Measurements from ENCODE around the gene ARFGAP2.

ARFGAP2 gene

DNA sequence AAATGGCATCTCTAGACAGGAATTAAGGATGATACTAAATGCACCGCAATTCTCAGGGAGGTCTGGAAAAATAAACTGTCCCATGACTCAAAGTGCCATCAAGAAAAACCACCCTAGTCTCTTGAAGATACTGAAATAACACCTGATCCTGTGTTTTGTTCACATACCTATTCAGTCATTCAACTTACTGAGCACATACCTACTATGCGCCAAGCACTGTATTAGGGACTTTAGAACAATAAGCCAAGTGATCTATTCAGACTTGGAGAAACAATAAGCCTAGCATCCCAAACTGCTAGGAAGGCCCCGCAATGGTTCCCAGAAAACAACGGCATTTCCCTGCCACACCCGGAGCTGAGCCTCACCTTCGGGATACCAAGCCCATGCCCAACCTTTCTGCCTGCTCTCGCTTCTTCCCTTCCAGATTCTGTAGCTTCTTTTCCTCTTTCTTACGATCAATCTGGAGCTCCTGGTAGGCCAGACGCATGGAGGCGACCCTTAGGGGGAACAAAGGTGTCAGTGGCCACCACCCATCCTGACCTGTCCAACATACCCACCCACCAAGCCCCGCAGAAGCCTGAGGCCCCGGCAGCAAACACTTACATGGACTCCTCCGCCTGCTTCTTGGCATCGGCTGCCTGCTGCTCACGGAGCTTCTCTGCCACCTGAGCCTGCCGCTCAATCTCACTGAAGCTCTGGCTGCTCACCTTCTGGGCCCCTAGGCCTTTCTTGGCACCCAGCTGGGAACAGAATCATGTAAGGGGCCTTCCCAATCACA is 5.4 kb downstream of the ARFGAP2 start:
- DNase-seq (ENCODE audit: low read depth), result no peak

DNA sequence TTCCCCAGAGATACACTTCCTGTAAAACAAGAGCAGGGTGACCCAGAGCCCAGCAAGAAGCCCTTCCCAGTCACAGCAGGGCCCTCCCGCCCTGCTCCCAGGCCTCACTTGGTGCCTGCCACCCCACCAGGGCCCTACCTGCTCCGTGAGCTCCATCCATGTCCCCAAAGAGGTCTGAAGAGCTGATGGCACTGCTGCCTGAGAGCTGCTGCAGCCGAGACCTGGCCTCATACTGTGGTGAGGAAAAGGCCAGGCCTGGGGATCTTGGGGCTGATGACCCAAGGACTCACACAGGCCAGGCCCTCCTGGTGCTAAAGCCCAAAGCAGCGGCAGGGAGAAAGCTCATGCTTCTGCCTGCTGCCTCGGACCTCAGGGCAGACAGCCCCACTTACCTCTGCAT is 10.3 kb downstream of the ARFGAP2 start:
- no peak for DNase-seq (ENCODE audit: low read depth)

DNA sequence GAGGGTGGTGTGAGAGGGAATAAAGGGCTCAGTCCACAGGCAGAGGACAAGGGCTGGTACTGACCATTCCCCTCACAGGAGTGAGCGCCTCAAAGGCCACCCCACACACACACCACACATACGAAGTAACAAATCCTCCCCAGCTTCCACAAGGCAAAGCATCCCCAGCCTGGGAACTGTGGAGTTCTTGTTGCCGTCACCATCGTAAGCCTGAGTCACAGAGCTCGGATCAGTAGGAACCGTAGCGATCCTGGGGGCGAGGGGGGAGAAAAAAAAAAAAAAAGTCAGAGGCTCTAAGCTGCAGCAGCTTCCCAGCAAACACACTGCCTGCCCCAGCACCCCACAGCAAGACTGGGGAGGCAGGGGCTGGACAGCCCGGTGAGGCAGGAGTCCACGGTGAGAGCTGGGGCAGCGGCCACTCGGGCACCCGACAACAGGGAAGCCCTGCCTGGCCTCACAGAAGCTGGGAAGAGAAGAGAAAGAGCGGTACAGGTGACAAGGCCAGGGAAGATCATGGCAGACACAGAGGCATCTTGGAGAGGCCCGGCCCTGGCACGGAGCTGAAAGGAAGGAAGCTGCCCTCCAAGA is 11.3 kb downstream of the ARFGAP2 start:
- DNase-seq (ENCODE audit: low read depth), result no peak

DNA sequence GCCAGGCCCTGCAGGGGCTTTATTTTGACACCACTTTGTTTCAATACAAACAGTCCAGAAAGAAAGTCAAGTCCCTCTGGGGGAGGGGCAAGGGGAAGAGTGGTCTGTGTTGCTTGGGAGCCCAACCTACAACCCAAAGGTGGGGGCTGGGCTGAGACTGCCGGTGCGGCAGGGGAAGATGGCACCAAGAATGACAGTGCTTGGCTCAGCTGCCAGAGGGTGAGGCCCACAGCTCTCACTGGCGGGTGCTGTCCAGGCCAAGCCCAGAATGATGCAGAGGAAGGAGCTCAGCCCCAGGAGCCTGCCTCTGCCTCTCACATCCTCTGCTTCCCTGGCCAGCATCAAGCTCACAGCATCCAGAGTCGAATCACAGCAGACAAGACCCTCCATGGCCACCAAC is 12.4 kb downstream of the ARFGAP2 start:
- DNase-seq (ENCODE audit: low read depth), result no peak

DNA sequence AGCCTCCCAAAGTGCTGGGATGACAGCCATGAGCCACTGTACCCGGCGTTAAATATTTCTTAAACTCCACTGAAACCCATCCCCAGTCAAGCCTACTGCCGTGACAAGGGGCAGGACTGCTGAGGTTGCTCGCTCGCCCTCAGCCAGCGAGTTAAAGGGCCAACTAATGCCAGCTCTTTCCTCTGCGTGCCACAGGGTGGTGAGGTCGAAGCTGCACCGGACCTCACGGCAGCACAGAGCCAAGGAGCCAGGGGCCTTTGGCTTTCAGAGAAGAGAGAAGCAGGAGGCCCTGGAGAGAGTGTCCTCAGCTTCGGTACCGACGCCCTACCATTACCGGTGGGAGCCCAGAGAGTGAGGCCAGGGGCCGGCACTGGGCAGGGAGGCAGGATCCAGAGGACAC is 12.8 kb downstream of the ARFGAP2 start:
- no peak for DNase-seq (ENCODE audit: low read depth)

DNA sequence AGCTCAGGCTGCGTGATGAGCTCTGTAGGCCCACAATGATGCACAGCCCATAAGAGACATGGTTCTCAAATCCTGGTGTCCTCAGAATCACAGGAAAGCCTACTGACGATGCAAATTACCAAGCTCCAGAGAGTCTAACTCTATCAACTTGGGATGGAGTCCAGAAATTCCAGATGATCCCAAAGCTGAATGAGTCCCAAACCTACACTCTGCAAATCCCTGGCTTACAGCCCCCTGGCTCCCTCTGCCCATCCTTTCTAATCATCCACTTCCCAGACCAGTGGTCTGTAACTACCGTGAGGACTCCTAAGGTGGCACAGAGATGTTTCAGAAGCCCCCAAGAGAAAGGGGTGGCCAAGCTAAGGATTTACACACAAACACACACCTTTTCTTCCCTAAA is 13.5 kb downstream of the ARFGAP2 start:
- no peak for DNase-seq (ENCODE audit: low read depth)

DNA sequence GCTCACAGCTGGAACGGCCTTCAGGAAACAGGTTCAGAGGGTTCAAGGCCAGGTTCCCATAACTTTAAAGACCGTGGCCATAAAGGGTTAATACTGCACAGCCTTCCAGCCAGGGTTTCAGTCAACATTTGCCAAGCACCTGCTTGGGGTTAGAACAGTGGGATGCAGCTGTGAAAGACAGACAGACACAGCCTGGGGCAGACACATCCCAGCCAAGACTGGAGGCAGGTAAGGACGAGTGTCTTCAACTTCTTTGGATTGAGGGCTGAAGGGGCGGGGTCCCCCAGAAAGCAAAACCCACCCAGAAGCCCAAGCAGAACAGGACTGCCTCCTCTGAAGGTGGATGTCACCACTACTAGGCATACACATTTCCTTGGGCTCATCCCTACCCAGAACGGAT is 14.3 kb downstream of the ARFGAP2 start:
- DNase-seq (ENCODE audit: low read depth), result no peak

DNA sequence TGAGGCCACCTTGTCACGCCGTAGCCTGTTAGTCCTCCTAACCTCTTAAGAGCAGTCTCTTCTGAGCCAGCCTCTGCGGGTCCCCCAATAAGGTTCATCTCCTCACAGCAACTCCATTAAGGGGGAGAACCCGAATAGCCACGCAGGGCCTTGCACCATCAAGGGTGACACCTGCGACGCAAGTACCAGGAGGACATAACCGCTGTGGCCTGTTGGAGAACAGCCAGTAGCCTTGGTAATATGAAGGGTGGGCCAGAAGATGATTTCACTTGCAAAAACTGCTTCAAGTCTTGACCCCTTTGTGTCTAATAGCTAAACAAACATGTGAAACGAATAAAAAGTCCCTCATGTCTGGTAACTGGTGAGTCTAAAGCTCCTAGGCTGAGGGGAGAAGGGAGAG is 14.8 kb downstream of the ARFGAP2 start:
- no peak for DNase-seq (ENCODE audit: low read depth)

DNA sequence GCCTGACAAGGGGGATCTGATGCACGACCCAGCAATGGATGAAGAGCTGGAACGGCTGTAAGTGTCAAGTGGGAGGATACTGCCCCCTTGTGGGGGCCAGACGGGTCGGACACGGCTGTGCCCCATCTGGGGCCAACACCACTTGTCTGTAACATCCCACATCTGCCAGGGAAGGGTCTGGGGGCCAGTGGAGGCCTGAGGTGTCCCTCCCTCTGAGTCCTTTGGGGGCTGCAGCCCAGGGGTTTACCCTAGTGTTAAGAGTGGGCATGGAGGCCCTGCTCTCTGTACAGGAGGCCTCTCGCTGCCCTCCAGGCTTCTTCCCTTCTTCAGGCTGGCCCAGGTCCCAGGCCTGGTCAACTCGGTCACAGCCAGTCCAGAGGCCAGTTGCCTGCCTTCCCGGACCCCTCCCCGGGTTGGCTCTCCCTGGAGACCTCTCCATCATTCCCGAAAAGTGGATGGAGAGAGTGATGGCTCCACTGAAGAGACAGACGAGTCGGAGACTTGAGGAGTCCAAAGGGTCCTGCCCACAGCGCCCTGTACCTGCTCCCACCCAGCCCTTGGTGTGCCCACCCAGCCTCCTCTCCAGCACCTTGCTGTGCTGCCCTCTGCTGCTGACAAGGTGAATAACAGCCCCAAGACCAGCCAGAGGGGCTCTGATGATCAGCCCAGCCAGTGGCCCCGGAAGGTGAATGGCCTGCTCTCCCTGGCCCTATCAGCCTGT is 15.4 kb downstream of the ARFGAP2 start:
- no peak for DNase-seq (ENCODE audit: low read depth)

DNA sequence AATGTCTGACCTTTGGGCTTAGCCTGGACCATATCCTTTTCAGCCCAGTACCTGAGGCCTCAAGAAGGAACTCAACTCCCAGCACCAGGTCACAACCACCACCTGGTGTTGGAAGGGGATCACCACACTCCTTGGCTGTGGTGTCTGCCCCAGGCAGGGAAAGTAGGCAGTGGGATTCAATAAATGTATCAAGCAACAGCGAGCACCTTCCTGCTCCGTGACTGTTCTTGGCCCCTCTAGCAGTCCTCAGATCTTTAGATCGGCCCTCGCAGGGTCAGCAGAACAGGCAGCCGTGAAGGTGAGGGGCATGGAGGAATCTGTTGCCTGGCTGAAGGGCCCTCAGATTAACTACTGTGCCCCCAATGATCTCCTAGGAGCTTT is 15.9 kb downstream of the ARFGAP2 start:
- no peak for DNase-seq (ENCODE audit: low read depth)

DNA sequence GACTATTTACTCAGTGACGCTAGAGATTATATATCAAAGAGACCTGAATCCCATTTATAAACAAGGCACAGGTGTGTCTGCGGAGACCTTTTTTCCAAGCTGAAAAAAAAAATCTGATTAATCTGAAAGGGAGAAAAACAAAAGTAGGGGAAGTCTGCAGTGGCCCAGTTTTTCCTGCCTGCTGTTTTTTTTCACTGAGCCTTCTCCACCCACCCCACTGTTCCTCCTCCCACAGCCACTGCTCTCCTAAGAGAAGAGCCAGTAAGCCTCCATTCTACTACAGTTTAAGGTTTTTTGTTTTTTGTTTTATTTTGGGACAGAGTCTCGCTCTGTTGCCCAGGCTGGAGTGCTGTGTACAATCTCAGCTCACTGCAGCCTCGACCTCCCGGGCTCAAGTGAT is 18.4 kb downstream of the ARFGAP2 start:
- DNase-seq (ENCODE audit: low read depth), result no peak

DNA sequence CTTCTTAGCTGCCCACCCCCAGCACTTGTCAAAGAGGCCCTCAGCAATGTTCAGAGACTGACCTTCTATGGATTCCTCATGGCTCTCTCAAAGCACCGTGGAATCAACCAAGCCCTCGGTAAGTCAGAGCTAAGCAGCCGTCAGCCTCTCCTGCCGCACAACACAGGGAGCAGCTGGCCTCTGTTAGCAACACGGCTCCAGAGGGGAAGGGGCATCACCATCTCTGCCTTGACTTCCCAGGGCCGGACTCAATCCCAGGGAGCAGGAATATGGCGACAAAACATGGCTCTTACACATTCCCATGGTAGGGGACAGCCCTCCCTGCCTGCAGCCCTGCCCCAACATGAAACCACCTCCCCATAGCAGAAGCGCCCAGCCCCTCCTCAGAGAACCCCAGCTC is 18.9 kb downstream of the ARFGAP2 start:
- no peak for DNase-seq (ENCODE audit: low read depth)

DNA sequence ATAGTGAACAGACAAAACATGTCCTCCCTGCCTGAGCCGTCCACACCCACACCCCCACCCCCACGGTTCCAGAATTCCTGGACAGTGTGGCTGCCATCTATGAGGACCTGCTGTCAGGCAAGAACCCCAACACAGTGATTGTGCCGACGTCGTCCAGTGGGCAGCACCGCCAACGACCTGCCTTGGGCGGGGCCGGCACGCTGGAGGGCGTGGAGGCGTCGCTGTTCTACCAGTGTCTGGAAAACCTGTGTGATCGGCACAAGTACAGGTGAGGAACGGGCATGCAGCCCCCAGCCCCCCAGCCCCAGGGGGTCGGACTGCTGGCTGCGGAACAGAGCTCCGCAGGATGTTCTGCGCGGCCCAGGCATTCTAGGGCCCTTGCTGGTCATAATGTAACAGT is 19.7 kb downstream of the ARFGAP2 start:
- DNase-seq (ENCODE audit: low read depth), result no peak

DNA sequence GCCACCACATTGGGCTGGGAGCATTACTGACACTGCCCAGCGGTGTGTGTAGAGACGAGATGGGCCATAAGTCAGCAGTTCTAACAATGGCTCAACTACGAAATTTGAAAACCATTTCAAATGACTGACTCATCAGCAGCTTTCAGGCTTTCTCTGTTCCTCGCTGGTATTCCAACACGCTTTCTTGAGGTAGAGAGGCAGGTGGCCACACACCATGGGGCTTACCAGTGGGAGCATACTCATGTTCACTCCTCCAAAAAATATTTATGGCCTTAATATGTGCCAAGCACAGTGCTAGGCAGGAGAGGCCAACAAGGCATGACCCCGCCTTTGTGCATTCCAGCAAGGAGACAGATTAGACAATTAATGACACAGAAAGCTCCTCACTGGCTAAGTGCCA is 20.3 kb downstream of the ARFGAP2 start:
- no peak for DNase-seq (ENCODE audit: low read depth)

DNA sequence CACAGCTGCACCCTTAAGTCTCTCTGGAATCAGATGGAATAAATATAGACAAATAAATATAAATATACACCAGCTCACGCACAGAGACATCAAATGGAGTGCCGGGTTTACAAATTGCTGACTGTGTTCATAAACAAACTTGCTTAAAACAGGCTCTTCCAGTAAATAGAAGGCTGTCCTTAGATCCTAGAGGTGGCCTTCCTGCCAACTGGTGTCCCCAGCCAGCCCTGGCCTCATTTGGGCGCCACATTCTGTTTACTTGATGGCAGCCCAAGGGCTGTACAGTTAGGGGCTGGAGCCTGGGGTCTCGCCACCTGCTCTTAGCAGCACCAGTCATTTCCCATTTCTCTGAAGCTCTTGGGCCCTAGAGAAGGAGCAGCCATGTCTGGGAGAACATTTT is 20.8 kb downstream of the ARFGAP2 start:
- no peak for DNase-seq (ENCODE audit: low read depth)

DNA sequence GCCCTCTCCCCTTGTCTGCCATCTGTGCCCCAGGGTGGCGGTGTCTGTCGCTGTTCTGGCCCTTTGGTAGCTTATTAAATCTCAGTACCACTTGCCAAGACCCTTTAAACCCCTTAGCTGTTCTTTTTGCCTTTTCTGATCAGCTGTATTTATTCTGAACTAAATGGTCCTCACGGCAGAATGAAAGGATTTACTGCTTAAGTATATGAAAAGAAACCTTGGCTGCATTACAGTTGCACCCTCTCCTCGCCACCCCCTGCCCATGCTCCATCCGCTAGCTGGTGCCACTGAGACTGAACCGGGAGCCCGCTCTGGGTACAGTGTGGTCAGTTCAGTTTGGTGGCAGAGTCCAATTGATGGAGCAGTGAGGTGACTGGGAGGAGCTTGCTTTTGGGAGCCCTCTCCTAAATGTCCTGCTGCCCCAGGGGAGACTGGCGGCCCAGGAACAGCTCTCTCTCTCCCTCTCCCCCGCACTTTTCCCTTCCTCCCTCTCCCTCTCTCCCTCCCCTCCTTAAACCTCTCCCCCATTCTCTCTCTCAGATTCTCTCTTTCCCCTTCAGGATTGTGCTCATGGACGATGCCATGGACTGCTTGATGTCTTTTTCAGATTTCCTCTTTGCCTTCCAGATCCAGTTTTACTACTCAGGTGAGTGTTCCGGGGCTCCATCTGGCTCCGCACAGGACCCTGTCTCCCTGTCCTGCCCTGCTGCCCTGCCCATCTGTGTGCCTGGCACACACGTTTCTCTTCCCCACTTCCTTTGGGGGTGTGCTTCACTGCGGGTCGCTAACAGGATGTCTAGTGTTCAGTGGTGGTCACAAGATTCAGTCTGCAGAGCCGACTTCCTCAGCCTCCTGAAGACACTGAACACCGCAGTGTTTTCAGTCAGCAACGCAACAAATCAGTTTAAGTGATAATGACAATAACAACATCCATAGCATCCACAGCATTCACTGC is 21.8 kb downstream of the ARFGAP2 start:
- no peak for DNase-seq (ENCODE audit: low read depth)

DNA sequence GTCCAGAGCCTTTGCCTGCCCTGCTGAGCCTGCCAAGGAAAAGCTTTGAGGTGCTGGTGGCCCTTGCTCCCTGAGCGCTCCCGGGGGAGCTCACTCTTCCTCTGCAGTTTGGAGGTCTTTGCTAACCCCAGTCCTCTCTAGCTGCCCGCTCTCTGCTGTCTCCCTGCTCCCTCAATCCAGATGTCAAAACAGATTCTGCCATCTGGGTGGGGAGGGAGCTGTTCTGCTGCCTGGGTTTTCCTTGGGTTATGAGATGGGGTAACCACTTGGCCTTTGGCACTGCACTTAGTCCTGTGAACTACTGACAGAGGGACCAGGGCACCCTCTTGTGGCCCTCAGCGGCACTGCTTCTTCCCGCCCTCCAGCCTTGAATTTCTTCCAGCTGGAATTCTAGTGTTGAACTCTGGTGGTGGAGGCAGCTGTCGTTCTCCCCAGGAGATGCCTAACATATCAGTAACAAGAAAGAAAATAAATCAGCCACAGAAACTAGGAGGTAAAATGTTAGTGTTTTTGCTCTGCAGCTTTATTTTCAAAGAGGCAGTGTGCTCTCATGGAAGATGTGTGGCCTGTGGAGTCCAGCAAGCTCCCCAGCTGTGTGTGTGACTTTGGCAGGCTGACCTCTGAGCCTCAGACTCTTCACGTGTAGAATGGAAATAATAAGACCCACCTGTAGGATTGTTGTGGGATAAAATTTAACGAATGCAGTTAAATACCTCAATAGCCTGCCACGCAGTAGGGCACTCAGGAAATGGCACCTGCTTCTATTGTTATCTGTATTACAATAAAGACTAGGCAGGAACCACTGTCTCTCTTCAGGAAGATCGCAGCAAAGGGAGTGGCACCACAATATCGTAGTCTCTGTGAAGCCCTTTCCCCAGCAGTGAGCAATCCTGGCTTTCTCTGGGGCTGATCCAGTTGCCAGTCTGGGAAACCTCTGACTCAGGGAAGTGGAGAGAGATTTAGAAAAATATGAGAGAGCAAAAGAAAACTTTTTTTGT is 23.4 kb downstream of the ARFGAP2 start:
- DNase-seq (ENCODE audit: low read depth), result no peak

DNA sequence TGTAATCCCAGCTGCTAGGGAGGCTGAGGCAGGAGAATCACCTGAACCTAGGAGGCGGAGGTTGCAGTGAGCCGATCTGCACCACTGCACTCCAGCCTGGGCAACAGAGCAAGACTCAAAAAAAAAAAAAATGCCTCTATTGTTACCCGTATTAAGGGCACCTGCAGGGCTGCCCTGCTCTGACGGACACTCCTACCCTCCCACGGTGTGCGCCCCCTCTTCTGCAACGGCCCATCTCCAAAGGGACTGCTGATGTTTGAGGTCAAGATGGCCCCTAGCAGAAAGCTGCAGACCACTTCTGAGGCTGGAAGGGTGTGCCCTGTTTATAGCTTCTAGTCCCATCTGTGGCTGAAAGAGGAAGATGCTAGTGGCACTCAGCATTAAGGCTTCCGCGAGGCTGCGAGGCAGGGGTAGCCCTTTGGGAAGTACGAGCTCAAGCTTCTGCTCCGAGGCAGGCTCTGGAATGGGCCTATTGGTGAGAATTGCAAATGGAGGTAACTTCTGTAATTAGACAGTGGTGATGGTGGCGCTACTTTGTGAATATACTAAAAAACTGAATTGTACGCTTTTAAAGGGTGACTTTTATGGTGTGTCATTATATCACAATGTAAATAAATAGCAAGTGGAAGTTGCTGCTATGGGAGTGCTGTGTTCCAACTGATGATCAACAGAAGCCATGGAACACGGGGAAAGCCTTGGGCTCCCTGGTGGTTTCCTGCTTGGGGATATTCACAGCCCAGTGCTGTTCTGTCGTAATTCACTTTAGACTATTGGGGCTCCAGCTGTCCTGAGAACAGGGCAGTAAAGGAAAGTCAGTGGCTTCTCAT is 24.3 kb downstream of the ARFGAP2 start:
- no peak for DNase-seq (ENCODE audit: low read depth)

DNA sequence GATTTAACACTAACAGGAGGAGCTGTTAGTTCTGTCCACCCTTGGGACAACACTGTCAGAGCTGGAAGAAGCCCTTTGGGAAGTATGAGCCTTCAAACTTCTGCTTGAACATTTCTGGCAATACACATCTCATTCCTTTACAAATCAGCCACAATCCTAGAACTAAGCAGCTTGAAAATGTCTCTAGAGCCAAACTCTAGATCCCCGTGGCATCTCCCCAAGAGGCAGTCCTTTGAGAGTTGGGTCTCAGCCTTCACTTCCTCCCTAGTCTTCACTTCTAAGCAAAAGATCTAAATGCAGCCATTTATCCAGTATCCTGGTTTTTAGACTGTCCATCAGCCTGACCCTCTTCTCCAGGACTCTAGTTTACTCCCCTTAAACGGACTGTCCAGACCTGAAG is 26.9 kb downstream of the ARFGAP2 start:
- DNase-seq (ENCODE audit: low read depth), result no peak

DNA sequence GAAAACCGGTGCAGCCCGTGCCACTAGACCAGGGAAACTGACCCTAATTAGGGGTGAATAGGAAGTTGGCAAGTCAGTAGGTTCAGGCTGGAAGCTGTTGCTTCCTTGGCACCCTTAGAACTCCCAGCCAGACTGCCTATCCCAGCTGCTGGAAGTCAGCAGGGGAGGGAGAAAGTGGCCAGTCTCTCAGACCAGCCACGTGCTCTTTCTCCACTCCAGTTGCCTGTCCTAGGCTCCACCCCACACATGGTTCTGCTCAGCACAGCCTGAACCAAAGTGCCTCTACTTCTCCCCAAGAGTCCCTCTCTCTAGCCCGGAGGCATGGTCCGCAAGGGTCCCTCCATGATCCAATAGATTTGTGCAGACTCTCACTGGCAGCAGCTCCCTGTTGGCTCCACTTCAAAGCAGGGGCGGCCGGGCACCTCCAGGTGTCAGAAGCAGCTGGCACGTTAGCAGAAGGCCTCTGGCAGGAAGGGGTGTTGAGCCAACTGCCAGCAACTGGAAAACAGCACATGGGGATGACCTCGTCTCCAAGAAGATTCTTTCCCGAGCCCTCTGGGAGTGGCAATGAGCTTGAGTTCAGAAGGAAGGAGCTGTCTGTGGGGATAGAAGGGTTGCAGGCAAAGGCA is 27.7 kb downstream of the ARFGAP2 start:
- no peak for DNase-seq (ENCODE audit: low read depth)
